ENCODE data around the gene TSPAN3.

- TF ChIP-seq CTCF (IDR thresholded peaks at IDR 0.05; ENCODE audit: low read depth, low read length, poor library complexity, severe bottlenecking) (peak; percentile 87), EZH2phosphoT487 (IDR thresholded peaks at IDR 0.05; ENCODE audit: borderline replicate concordance, low read length) (no peak)
These were observed 48.0 kb upstream of the TSPAN3 start for GRCh38 chr15:77118882-77119321.

Measured in DOHH2 (cell line).